ENCODE measurements around the gene PDXP.

PDXP gene

GRCh38 chr22:37635157-37635556 is 23.4 kb upstream of the PDXP start:
- no peaks in the 10 kb centered on the region for H3K36me3 Mint-ChIP-seq
- no peak overlapping the region for H3K27ac Mint-ChIP-seq
- no peaks in the 10 kb centered on the region for H3K9me3 Mint-ChIP-seq
- no peak overlapping the region for H3K4me3 Mint-ChIP-seq
- no peaks in the 10 kb centered on the region for H3K27me3 Mint-ChIP-seq
- peaks cover 55% of the 10 kb centered on the region for H3K4me1 Mint-ChIP-seq

GRCh38 chr22:37636186-37636948 is 22.2 kb upstream of the PDXP start:
- H3K4me1 Mint-ChIP-seq = peaks cover 58% of the 10 kb centered on the region
- H3K9me3 Mint-ChIP-seq = no peaks in the 10 kb centered on the region
- no peaks in the 10 kb centered on the region for H3K27me3 Mint-ChIP-seq
- H3K36me3 Mint-ChIP-seq = no peaks in the 10 kb centered on the region
- peak overlapping the region; percentile 1 for H3K27ac Mint-ChIP-seq
- peak overlapping the region; percentile 0 for H3K4me3 Mint-ChIP-seq

DNA sequence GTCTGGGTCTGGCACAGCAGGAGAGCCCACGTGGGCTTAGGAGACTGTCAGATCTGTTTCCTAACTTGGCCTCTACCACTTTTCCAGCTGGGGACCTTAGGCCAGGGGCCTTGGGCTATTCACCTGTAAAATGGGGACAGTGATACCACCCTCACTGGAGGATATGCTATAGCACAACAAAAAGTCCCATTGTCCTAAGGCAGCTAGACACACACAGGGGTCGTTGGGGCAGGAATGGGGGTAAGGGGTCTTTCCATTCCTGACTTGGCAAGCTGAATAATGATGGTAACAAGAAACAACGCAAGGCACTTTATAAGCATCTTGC is 21.6 kb upstream of the PDXP start:
- Mint-ChIP-seq H3K27ac (peak overlapping the region; percentile 1), H3K4me1 (peaks cover 63% of the 10 kb centered on the region), H3K9me3 (no peaks in the 10 kb centered on the region), H3K4me3 (peak overlapping the region; percentile 0), H3K36me3 (no peaks in the 10 kb centered on the region), H3K27me3 (no peaks in the 10 kb centered on the region)

DNA sequence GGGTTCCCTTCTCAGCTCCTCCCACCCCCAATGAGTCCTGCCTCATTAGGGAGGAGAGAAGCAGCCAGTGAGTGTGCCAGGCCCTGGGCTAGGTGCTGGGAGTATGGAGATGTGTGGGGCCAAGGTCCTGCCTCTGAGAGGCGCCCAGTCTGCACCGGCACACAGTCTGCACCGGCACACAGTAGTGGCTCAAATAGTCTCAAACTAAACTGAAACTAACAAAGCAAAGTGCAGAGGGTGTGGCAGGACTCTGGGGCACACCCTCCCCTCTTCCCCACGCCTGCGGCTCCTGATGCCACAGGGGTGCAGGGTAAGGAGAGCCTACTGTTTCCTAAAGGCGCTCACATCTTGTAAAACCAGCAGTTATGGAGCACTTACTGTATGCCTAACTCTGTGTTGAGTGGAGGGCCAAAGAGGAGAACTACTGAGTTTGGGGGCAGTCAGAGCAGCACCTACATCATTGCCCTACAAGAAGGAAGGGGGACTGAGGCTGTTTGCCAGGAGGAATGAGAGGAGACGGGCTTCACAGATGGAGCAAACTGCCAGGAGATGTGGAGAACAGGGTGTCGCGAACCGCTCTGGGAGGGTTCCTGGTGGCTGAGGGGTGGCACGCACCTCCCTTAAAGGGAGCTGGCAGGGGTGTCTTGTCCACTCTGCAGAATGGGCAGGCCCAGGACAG is 20.0 kb upstream of the PDXP start:
- no peaks in the 10 kb centered on the region for H3K36me3 Mint-ChIP-seq
- H3K4me1 Mint-ChIP-seq = peaks cover 69% of the 10 kb centered on the region
- H3K27ac Mint-ChIP-seq = peak overlapping the region; percentile 86

DNA sequence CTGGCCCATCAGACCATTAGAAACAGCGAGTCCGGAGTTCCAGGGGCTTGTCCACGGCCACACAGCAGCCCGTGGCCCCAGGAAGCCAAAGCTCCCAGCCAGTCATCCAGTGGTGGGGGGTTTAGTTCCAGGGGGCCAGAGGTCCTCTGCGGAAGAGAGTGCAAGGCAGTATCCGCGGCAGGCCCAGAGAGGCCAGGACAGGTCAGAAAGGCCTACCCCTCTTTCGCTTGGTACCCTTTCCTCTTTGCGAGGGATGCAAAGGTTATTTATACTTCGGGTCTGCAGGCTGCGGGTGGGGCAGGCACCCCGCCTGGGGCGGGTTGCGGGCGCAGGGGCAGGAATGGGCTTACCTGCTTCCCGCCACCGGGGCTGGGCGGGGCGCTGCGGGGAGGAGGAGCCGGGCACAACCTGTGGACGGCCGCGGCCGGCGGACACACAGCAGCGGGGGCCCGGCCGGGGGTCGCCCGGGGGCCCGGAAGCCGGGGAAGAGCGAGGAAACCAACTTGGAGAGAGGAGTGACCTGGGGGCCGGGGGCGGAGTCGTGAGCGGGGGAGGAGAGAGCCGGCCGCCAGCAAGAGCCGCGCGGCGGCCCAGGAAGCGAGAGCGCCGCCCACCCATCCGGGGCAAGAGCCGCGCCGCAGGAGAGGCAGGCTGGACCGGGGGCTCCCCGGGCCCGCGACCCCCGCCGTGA is 19.3 kb upstream of the PDXP start, which contains the start of gene SH3BP1:
Gene SH3BP1, plus strand, starts transcription at position 600 of the 691 bp plus-strand sequence. CDS start 119 bp downstream, outside the sequence.
- Mint-ChIP-seq H3K27ac (peak within 1 kb of the TSS; percentile 95), H3K4me1 (peaks cover 67% of the 10 kb centered on the region), H3K9me3 (no peaks in the 10 kb centered on the region), H3K27me3 (no peaks in the 10 kb centered on the region), H3K4me3 (peak within 1 kb of the TSS; percentile 89), H3K36me3 (no peaks in the 10 kb centered on the region)

More for the DNA sequence above, 20.0 kb upstream of the PDXP start:
- Mint-ChIP-seq H3K4me3 (peak overlapping the region; percentile 89), H3K27me3 (no peaks in the 10 kb centered on the region), H3K9me3 (no peaks in the 10 kb centered on the region)

- Mint-ChIP-seq H3K27ac (peak overlapping the region; percentile 95), H3K9me3 (no peaks in the 10 kb centered on the region), H3K36me3 (no peaks in the 10 kb centered on the region), H3K4me1 (peaks cover 60% of the 10 kb centered on the region), H3K4me3 (peak overlapping the region; percentile 89), H3K27me3 (no peaks in the 10 kb centered on the region)
Measured at GRCh38 chr22:37639771-37640590, 18.5 kb upstream of the PDXP start.

- Mint-ChIP-seq H3K27ac (peak overlapping the region; percentile 95), H3K27me3 (no peaks in the 10 kb centered on the region), H3K36me3 (no peaks in the 10 kb centered on the region), H3K4me3 (peak overlapping the region; percentile 89), H3K9me3 (no peaks in the 10 kb centered on the region), H3K4me1 (peaks cover 53% of the 10 kb centered on the region)
Measured at GRCh38 chr22:37640591-37641560, 17.6 kb upstream of the PDXP start.

DNA sequence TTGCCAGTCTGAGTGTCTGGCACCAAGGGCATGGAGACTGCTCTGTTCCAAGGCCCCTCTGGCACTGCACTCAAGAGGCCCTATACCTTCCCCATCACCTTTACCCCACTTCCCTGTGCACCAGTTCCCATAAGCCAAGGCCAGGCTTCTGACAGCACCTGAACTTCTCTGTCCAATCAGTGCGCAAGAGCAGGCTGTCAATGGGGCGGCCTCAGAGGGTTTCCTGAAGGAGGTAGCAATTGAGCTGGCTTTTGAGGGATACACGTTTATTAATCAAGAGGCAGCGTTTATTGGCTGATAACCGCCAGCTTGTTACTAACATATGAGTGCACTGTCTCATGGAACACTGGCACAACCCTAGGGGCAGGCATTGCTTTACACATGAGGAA is 17.0 kb upstream of the PDXP start:
- Mint-ChIP-seq H3K4me1 (peaks cover 49% of the 10 kb centered on the region), H3K9me3 (no peaks in the 10 kb centered on the region), H3K4me3 (peak overlapping the region; percentile 89), H3K36me3 (no peaks in the 10 kb centered on the region), H3K27ac (no peak overlapping the region), H3K27me3 (no peaks in the 10 kb centered on the region)

DNA sequence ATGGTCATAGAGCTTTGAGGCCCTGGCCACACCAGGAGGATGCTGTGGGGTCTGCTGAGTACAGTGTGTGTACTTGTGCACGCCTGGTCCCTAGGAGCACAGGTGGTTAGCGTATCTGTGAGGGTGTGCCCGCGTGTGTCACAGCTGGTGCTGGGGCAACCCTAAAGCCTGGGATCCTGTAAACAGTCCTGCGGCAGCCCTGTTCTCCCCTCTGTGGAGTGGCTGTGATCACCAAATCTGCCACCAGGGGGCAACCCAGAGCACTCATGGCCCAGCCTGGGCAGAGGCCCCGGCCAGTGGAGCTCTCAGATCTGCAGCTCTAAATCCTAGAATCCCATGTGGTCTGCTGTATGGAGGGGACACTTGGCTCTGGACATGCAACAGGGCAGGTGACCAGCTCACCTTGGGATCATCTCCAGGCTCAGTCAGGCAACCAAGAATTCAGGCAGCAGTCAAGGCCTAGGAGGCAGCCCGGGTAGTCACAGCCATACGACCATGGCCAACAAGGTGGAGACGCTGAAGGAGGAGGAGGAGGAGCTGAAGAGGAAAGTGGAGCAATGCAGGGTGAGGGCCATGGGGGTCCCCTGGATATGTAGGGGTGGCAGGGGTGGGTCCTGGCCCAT is 15.2 kb upstream of the PDXP start:
- Mint-ChIP-seq H3K36me3 (no peaks in the 10 kb centered on the region), H3K27me3 (no peaks in the 10 kb centered on the region), H3K4me1 (peaks cover 31% of the 10 kb centered on the region), H3K27ac (no peak overlapping the region), H3K9me3 (no peaks in the 10 kb centered on the region), H3K4me3 (no peak overlapping the region)

DNA sequence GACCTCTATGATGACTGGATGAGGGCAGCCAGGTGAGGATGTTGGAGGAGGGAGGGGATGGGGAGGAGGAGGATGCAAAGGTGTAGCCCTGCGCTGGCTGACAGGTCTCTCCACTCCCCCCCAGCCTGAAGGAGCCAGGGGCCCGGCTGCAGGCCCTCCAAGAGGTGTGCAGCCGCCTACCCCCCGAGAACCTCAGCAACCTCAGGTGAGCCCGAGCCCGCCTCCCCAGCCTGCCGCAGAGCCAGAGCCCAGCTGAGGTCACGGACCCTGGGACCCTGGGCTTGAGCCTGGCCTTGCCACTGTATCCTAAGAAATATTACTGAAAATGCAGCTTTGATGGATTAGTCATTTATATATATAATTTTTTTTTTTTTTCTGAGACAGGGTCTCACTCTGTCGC is 11.2 kb upstream of the PDXP start:
- Mint-ChIP-seq H3K4me3 (no peak overlapping the region), H3K9me3 (no peaks in the 10 kb centered on the region), H3K27me3 (no peaks in the 10 kb centered on the region), H3K27ac (no peak overlapping the region), H3K4me1 (peaks cover 14% of the 10 kb centered on the region), H3K36me3 (no peaks in the 10 kb centered on the region)

- peaks cover 10% of the 10 kb centered on the region for H3K4me1 Mint-ChIP-seq
- no peaks in the 10 kb centered on the region for H3K9me3 Mint-ChIP-seq
- H3K27ac Mint-ChIP-seq = no peak overlapping the region
Measured at GRCh38 chr22:37647928-37648327, 10.6 kb upstream of the PDXP start.

GRCh38 chr22:37650463-37651136 is 7.9 kb upstream of the PDXP start:
- no peak overlapping the region for H3K27ac Mint-ChIP-seq
- H3K36me3 Mint-ChIP-seq = peaks cover 2% of the 10 kb centered on the region
- no peaks in the 10 kb centered on the region for H3K27me3 Mint-ChIP-seq
- H3K4me3 Mint-ChIP-seq = no peak overlapping the region
- no peaks in the 10 kb centered on the region for H3K4me1 Mint-ChIP-seq
- no peaks in the 10 kb centered on the region for H3K9me3 Mint-ChIP-seq

More at GRCh38 chr22:37647928-37648327, 10.6 kb upstream of the PDXP start:
- no peaks in the 10 kb centered on the region for H3K27me3 Mint-ChIP-seq
- peaks cover 2% of the 10 kb centered on the region for H3K36me3 Mint-ChIP-seq
- no peak overlapping the region for H3K4me3 Mint-ChIP-seq

- Mint-ChIP-seq H3K27ac (no peak overlapping the region), H3K36me3 (peaks cover 2% of the 10 kb centered on the region), H3K4me1 (peaks cover 12% of the 10 kb centered on the region), H3K27me3 (no peaks in the 10 kb centered on the region), H3K4me3 (no peak overlapping the region), H3K9me3 (no peaks in the 10 kb centered on the region)
Measured at GRCh38 chr22:37654563-37655251, 3.8 kb upstream of the PDXP start.

Measured in activated naive CD4-positive, alpha-beta T cell treated with anti-CD3 and anti-CD28 coated beads, Interleukin-2, amount 50 U/mL, for 24 hours (primary cell).